ENCODE results near the gene FAM83E.
"Not testable (repeated sequence)": the region's sequence is repeated elsewhere in the genome, so short reads cannot be mapped to it uniquely, and the experiment has no call there.

Gene FAM83E

GRCh38 chr19:48611872-48612271 is 3.0 kb downstream of the FAM83E start:
- DNase-seq (ENCODE audit: low read depth), result no peak

- no peak for DNase-seq (ENCODE audit: low read depth)
These were observed 5.2 kb downstream of the FAM83E start for GRCh38 chr19:48609571-48610108.

- DNase-seq (ENCODE audit: low read depth), result peak; percentile 22
These were observed 6.0 kb downstream of the FAM83E start for GRCh38 chr19:48608798-48609263.

GRCh38 chr19:48607359-48607755 is 7.5 kb downstream of the FAM83E start:
- DNase-seq (ENCODE audit: low read depth), result no peak

- no peak for DNase-seq (ENCODE audit: low read depth)
These were observed 8.2 kb downstream of the FAM83E start, which contains the start of gene SPACA4 for GRCh38 chr19:48606463-48607358. Gene SPACA4 (plus strand): TSS chr19:48606742. CDS start chr19:48606979, 237 bp downstream.

- no peak for DNase-seq (ENCODE audit: low read depth)
These were observed 11.0 kb downstream of the FAM83E start for GRCh38 chr19:48603850-48604249.

GRCh38 chr19:48603449-48603848 is 11.4 kb downstream of the FAM83E start:
- no peak for DNase-seq (ENCODE audit: low read depth)

- no peak for DNase-seq (ENCODE audit: low read depth)
These were observed 11.9 kb downstream of the FAM83E start for GRCh38 chr19:48603001-48603400.

GRCh38 chr19:48600679-48601417 is 14.0 kb downstream of the FAM83E start:
- DNase-seq (ENCODE audit: low read depth), result no peak

- no peak for DNase-seq (ENCODE audit: low read depth)
These were observed 15.7 kb downstream of the FAM83E start for GRCh38 chr19:48598996-48599700.

- no peak for DNase-seq (ENCODE audit: low read depth)
These were observed 18.0 kb downstream of the FAM83E start for GRCh38 chr19:48596679-48597465.

- no peak for DNase-seq (ENCODE audit: low read depth)
These were observed 18.6 kb downstream of the FAM83E start for GRCh38 chr19:48596237-48596636.

- no peak for DNase-seq (ENCODE audit: low read depth)
These were observed 19.0 kb downstream of the FAM83E start for GRCh38 chr19:48595833-48596232.

- DNase-seq (ENCODE audit: low read depth), result no peak
These were observed 19.7 kb downstream of the FAM83E start for GRCh38 chr19:48595171-48595570.

- DNase-seq (ENCODE audit: low read depth), result no peak
These were observed 23.9 kb downstream of the FAM83E start for GRCh38 chr19:48591021-48591420.

GRCh38 chr19:48588670-48589401 is 26.0 kb downstream of the FAM83E start:
- DNase-seq (ENCODE audit: low read depth), result peak; percentile 91

- DNase-seq (ENCODE audit: low read depth), result no peak
These were observed 27.5 kb downstream of the FAM83E start for GRCh38 chr19:48587387-48587786.

GRCh38 chr19:48582168-48582567 is 32.7 kb downstream of the FAM83E start:
- DNase-seq (ENCODE audit: low read depth), result no peak

- DNase-seq (ENCODE audit: low read depth), result no peak
These were observed 36.0 kb downstream of the FAM83E start for GRCh38 chr19:48578891-48579290.

- not testable (repeated sequence) for DNase-seq (ENCODE audit: low read depth)
These were observed 37.0 kb downstream of the FAM83E start for GRCh38 chr19:48577908-48578307.
